GM12891 (cell line): ENCODE data around the gene NXN.

Source experiments
- POLR2A ChIP-seq: IDR thresholded peaks from 2 replicates; pipeline ENCODE4 v1.6.1; 2011; ENCODE audit warnings: low read depth, low read length, control low read depth
- POLR2AphosphoS5 ChIP-seq: IDR thresholded peaks from 2 replicates; pipeline ENCODE4 v1.6.1; 2011; ENCODE audit warnings: low read depth, low read length, control low read depth
- TAF1 ChIP-seq: IDR thresholded peaks from 2 replicates; pipeline ENCODE4 v1.6.1; 2011; ENCODE audit warnings: low read depth, low read length, control low read depth

DNA sequence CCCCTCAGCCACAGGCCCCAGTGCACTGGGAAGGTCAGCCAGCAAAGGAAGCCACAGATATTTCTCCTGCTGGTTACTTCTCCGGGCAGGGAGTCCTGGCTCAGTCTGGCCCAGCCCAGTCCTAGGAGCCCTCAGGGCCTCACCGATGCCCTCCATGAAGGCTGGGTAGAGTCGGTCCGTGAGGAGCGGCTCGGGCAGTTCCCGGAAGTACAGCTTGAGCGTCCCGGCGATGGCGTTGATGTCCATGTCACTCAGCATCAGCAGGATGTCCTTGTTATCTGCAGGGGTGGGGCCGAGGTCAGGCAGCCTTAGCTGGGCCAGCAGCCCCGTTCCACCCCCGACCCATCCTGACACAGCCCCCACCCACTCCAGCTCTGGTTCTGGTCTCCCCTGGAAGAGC lies 31.0 kb upstream of the NXN start:
- TF ChIP-seq POLR2A (no peak), POLR2AphosphoS5 (no peak), TAF1 (no peak)
